Astrocyte (in vitro differentiated cells and primary cell): ENCODE results near the gene IDE. TPM values are rescaled to one million over a fixed set of nuclear protein-coding genes. Genes with fewer than 3 reads are reported as not detected.
"Not testable (repeated sequence)": the region's sequence is repeated elsewhere in the genome, so short reads cannot be mapped to it uniquely, and the experiment has no call there.

Experiments
- DNase-seq: peaks from one replicate; pipeline ENCODE4 v3.0.0-alpha.2; 2010; ENCODE audit warnings: low read depth
- FAIRE-seq: peaks from 2 replicates; lab custom pipeline; 2011; peaks lifted over from hg19 to GRCh38; lab: Jason Lieb, UNC
- H2AFZ ChIP-seq: 2 replicates; pipeline ENCODE4 v1.6.0; 2012; ENCODE audit warnings: low read depth, low read length, inconsistent platforms
- H3K27ac ChIP-seq: 2 replicates; pipeline ENCODE4 v1.5.1; 2011; ENCODE audit warnings: low read depth, low read length, inconsistent platforms
- H3K27me3 ChIP-seq: 2 replicates; pipeline ENCODE4 v1.6.0; 2011; ENCODE audit warnings: low read length, inconsistent platforms; ENCODE audit not compliant: insufficient read depth
- H3K36me3 ChIP-seq: 2 replicates; pipeline ENCODE4 v1.5.1; 2011; ENCODE audit warnings: low read length, inconsistent platforms; ENCODE audit not compliant: insufficient read depth
- H3K4me1 ChIP-seq: 2 replicates; pipeline ENCODE4 v1.5.1; 2011; ENCODE audit warnings: low read length, inconsistent platforms; ENCODE audit not compliant: insufficient read depth
- H3K4me2 ChIP-seq: 2 replicates; pipeline ENCODE4 v1.6.0; 2012; ENCODE audit warnings: low read length, inconsistent platforms
- H3K4me3 ChIP-seq: 2 replicates; pipeline ENCODE4 v1.5.1; 2011; ENCODE audit warnings: low read depth, mild to moderate bottlenecking, low read length, inconsistent platforms; ENCODE audit not compliant: insufficient read depth
- H3K79me2 ChIP-seq: 2 replicates; pipeline ENCODE4 v1.6.0; 2012; ENCODE audit warnings: mild to moderate bottlenecking, low read length, inconsistent platforms; ENCODE audit not compliant: insufficient read depth
- H3K9ac ChIP-seq: 2 replicates; pipeline ENCODE4 v1.6.0; 2012; ENCODE audit warnings: mild to moderate bottlenecking, low read length, inconsistent platforms
- H3K9me3 ChIP-seq: 2 replicates; pipeline ENCODE4 v1.5.1; 2012; ENCODE audit warnings: low read depth, mild to moderate bottlenecking, low read length, inconsistent platforms; ENCODE audit not compliant: insufficient read depth
- H4K20me1 ChIP-seq: 2 replicates; pipeline ENCODE4 v1.6.0; 2012; ENCODE audit warnings: low read length, inconsistent platforms; ENCODE audit not compliant: insufficient read depth
- H3K27ac Mint-ChIP-seq: one replicate; pipeline ENCODE4 v1.8.0; 2021; ENCODE audit warnings: mild to moderate bottlenecking, mixed read lengths; ENCODE audit not compliant: unreplicated experiment
- H3K27me3 Mint-ChIP-seq: one replicate; pipeline ENCODE4 v1.8.0; 2021; ENCODE audit warnings: low read depth, mixed read lengths; ENCODE audit not compliant: unreplicated experiment
- H3K36me3 Mint-ChIP-seq: one replicate; pipeline ENCODE4 v1.8.0; 2021; ENCODE audit warnings: low read depth, mixed read lengths; ENCODE audit not compliant: unreplicated experiment
- H3K4me1 Mint-ChIP-seq: one replicate; pipeline ENCODE4 v1.8.0; 2021; ENCODE audit warnings: low read depth, mixed read lengths; ENCODE audit not compliant: unreplicated experiment
- H3K4me3 Mint-ChIP-seq: one replicate; pipeline ENCODE4 v1.8.0; 2021; ENCODE audit warnings: mild to moderate bottlenecking, moderate library complexity, mixed read lengths; ENCODE audit not compliant: unreplicated experiment
- H3K9me3 Mint-ChIP-seq: one replicate; pipeline ENCODE4 v1.8.0; 2021; ENCODE audit warnings: mild to moderate bottlenecking, mixed read lengths; ENCODE audit not compliant: unreplicated experiment
- EZH2 ChIP-seq: IDR thresholded peaks from 2 replicates; pipeline ENCODE4 v1.6.1; 2012; ENCODE audit warnings: mild to moderate bottlenecking, low read length, inconsistent platforms; ENCODE audit not compliant: insufficient read depth
- total RNA-seq: library from RNA; stranded (reverse); gene quantifications from 2 replicates; pipeline ENCODE4 v1.2.1, GENCODE V29; 2021
- TF ChIP-seq, protein P1 (sequence below): IDR thresholded peaks from 2 replicates; pipeline ENCODE4 v1.5.1; 2011; ENCODE audit warnings: low read depth, mild to moderate bottlenecking, inconsistent platforms, low read length, moderate library complexity; ENCODE audit not compliant: insufficient read depth

Gene IDE
- total RNA-seq, 1 donor from 2014 or later: 35.9 TPM

- Histone ChIP-seq H3K27me3 (peaks cover 5% of the 10 kb centered on the region), H3K36me3 (no peaks in the 10 kb centered on the region), H3K4me3 (no peak overlapping the region), H3K9me3 (no peaks in the 10 kb centered on the region), H3K27ac (no peak overlapping the region), H2AFZ (no peak overlapping the region), H3K79me2 (no peaks in the 10 kb centered on the region), H4K20me1 (no peaks in the 10 kb centered on the region), H3K4me1 (no peaks in the 10 kb centered on the region), H3K9ac (no peak overlapping the region), H3K4me2 (no peak overlapping the region)
- Mint-ChIP-seq H3K36me3 (no peaks in the 10 kb centered on the region), H3K4me3 (no peak overlapping the region), H3K27ac (no peak overlapping the region), H3K9me3 (no peaks in the 10 kb centered on the region), H3K27me3 (peaks cover 35% of the 10 kb centered on the region), H3K4me1 (no peaks in the 10 kb centered on the region)
- no peak for TF ChIP-seq EZH2
- TF ChIP-seq, protein P1, sequence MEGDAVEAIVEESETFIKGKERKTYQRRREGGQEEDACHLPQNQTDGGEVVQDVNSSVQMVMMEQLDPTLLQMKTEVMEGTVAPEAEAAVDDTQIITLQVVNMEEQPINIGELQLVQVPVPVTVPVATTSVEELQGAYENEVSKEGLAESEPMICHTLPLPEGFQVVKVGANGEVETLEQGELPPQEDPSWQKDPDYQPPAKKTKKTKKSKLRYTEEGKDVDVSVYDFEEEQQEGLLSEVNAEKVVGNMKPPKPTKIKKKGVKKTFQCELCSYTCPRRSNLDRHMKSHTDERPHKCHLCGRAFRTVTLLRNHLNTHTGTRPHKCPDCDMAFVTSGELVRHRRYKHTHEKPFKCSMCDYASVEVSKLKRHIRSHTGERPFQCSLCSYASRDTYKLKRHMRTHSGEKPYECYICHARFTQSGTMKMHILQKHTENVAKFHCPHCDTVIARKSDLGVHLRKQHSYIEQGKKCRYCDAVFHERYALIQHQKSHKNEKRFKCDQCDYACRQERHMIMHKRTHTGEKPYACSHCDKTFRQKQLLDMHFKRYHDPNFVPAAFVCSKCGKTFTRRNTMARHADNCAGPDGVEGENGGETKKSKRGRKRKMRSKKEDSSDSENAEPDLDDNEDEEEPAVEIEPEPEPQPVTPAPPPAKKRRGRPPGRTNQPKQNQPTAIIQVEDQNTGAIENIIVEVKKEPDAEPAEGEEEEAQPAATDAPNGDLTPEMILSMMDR: no peak
- FAIRE-seq (no peak), DNase-seq (no peak)
These were observed 169.1 kb downstream of the IDE start for GRCh38 chr10:92404612-92405418.

DNA sequence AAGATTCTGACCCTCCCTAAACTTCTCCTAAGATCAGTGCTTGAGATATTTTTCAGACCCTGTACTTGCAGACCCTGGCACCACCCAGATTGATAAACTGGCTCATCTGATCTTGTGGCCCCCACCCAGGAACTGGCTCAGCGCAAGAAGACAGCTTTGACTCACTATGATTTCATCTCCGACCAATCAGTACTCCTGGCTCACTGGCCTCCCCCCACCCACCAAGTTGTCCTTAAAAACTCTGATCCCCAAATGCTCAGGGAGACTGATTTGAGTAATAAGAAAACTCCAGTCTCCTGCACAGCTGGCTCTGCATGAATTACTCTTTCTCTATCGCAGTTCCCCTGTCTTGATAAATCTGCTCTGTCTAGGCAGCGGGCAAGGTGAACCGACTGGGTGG lies 171.7 kb downstream of the IDE start:
- not testable (repeated sequence) for H3K27me3 ChIP-seq, FAIRE-seq, H3K27ac ChIP-seq, H3K4me2 ChIP-seq, H3K9me3 ChIP-seq, H3K36me3 ChIP-seq, H3K36me3 Mint-ChIP-seq, H3K4me1 Mint-ChIP-seq, H3K9ac ChIP-seq, DNase-seq, H3K9me3 Mint-ChIP-seq, H3K4me3 Mint-ChIP-seq, H3K4me3 ChIP-seq, H4K20me1 ChIP-seq, H2AFZ ChIP-seq, H3K79me2 ChIP-seq, H3K27ac Mint-ChIP-seq, H3K4me1 ChIP-seq
- peaks cover 32% of the 10 kb centered on the region for H3K27me3 Mint-ChIP-seq

Other genes with a start within 250 kb of the IDE start
- gene KIF11, start 19.0 kb upstream of the IDE start, total RNA-seq: 2.8 and 4.7 TPM in 2 replicates
- gene HHEX, start 115.9 kb upstream of the IDE start, total RNA-seq: not detected in 2 replicates